Right hindlimb (tissue), 1 donor: ENCODE data around the gene SASH1.

ENCODE experiments used
- DNase-seq: peaks from one replicate; pipeline ENCODE4 v3.0.0-alpha.2; 2018

Gene SASH1

GRCh38 chr6:148502773-148503135 lies 160.1 kb downstream of the SASH1 start:
- DNase-seq, result no peak

GRCh38 chr6:148503703-148504102 lies 161.1 kb downstream of the SASH1 start:
- DNase-seq, result no peak

GRCh38 chr6:148507774-148508173 lies 165.1 kb downstream of the SASH1 start:
- DNase-seq, result no peak

GRCh38 chr6:148508401-148509041 lies 165.9 kb downstream of the SASH1 start:
- peak; percentile 82 for DNase-seq

- DNase-seq, result no peak
These were observed 166.6 kb downstream of the SASH1 start for GRCh38 chr6:148509119-148509799.

- peak; percentile 97 for DNase-seq
These were observed 167.4 kb downstream of the SASH1 start for GRCh38 chr6:148509800-148510581.

GRCh38 chr6:148513145-148514071 lies 170.8 kb downstream of the SASH1 start:
- DNase-seq, result peak; percentile 89

GRCh38 chr6:148514091-148514845 lies 171.6 kb downstream of the SASH1 start:
- DNase-seq, result peak; percentile 49

- no peak for DNase-seq
These were observed 173.6 kb downstream of the SASH1 start for GRCh38 chr6:148516217-148516616.

- no peak for DNase-seq
These were observed 174.0 kb downstream of the SASH1 start for GRCh38 chr6:148516617-148517016.

- no peak for DNase-seq
These were observed 174.8 kb downstream of the SASH1 start for GRCh38 chr6:148517470-148517869.

GRCh38 chr6:148518511-148519156 lies 176.0 kb downstream of the SASH1 start:
- peak; percentile 87 for DNase-seq

- no peak for DNase-seq
These were observed 177.6 kb downstream of the SASH1 start for GRCh38 chr6:148520109-148520841.

GRCh38 chr6:148521158-148521557 lies 178.5 kb downstream of the SASH1 start:
- DNase-seq, result no peak

GRCh38 chr6:148521586-148521985 lies 178.9 kb downstream of the SASH1 start:
- no peak for DNase-seq

- DNase-seq, result no peak
These were observed 180.4 kb downstream of the SASH1 start for GRCh38 chr6:148523048-148523447.

- no peak for DNase-seq
These were observed 180.9 kb downstream of the SASH1 start for GRCh38 chr6:148523551-148523950.

GRCh38 chr6:148524471-148524882 lies 181.8 kb downstream of the SASH1 start:
- DNase-seq, result no peak

GRCh38 chr6:148524976-148525375 lies 182.3 kb downstream of the SASH1 start:
- no peak for DNase-seq

GRCh38 chr6:148525453-148525852 lies 182.8 kb downstream of the SASH1 start:
- no peak for DNase-seq

- no peak for DNase-seq
These were observed 183.5 kb downstream of the SASH1 start for GRCh38 chr6:148526145-148526544.
